Neural cell (in vitro differentiated cells): Measurements from ENCODE around the gene ATP5PD.

ENCODE experiments used
- EP300 ChIP-seq: fragments of 450-650 bp; conservative IDR thresholded peaks from 2 replicates; pipeline ENCODE4 v1.6.1; 2014; ENCODE audit warnings: antibody characterized with exemption, mild to moderate bottlenecking, moderate library complexity; ENCODE audit not compliant: poor library complexity, severe bottlenecking
- MXI1 ChIP-seq: fragments of 450-650 bp; conservative IDR thresholded peaks from 2 replicates; pipeline ENCODE4 v1.6.1; 2014; ENCODE audit warnings: antibody characterized with exemption, mild to moderate bottlenecking; ENCODE audit not compliant: poor library complexity, severe bottlenecking
- POLR2AphosphoS5 ChIP-seq: IDR thresholded peaks from 2 replicates; pipeline ENCODE4 v1.6.1; 2012
- RAD21 ChIP-seq: fragments of 450-650 bp; conservative IDR thresholded peaks from 2 replicates; pipeline ENCODE4 v1.6.1; 2014; ENCODE audit warnings: antibody characterized with exemption, mild to moderate bottlenecking, moderate library complexity
- REST ChIP-seq: IDR thresholded peaks from 2 replicates; pipeline ENCODE4 v1.6.1; 2012; ENCODE audit warnings: borderline replicate concordance
- SMC3 ChIP-seq: fragments of 450-650 bp; conservative IDR thresholded peaks from 2 replicates; pipeline ENCODE4 v1.6.1; 2014; ENCODE audit warnings: antibody characterized with exemption, mild to moderate bottlenecking, moderate library complexity; ENCODE audit not compliant: poor library complexity
- TAF1 ChIP-seq: IDR thresholded peaks from 2 replicates; pipeline ENCODE4 v1.6.1; 2012; ENCODE audit warnings: low read depth
- TF ChIP-seq, protein P1 (sequence below): fragments of 450-650 bp; IDR thresholded peaks from 2 replicates; pipeline ENCODE4 v1.5.1; 2014; ENCODE audit warnings: antibody characterized with exemption, mild to moderate bottlenecking, moderate library complexity; ENCODE audit not compliant: poor library complexity, severe bottlenecking

- no peak for TF ChIP-seq REST
- TF ChIP-seq, protein P1, sequence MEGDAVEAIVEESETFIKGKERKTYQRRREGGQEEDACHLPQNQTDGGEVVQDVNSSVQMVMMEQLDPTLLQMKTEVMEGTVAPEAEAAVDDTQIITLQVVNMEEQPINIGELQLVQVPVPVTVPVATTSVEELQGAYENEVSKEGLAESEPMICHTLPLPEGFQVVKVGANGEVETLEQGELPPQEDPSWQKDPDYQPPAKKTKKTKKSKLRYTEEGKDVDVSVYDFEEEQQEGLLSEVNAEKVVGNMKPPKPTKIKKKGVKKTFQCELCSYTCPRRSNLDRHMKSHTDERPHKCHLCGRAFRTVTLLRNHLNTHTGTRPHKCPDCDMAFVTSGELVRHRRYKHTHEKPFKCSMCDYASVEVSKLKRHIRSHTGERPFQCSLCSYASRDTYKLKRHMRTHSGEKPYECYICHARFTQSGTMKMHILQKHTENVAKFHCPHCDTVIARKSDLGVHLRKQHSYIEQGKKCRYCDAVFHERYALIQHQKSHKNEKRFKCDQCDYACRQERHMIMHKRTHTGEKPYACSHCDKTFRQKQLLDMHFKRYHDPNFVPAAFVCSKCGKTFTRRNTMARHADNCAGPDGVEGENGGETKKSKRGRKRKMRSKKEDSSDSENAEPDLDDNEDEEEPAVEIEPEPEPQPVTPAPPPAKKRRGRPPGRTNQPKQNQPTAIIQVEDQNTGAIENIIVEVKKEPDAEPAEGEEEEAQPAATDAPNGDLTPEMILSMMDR: no peak
- no peak for TF ChIP-seq EP300
- no peak for TF ChIP-seq SMC3
- TF ChIP-seq POLR2AphosphoS5: no peak
- no peak for TF ChIP-seq TAF1
- TF ChIP-seq MXI1: no peak
- TF ChIP-seq RAD21: no peak
Measured at GRCh38 chr17:75063201-75063600, 16.4 kb upstream of the ATP5PD start.
